SK-N-SH treated with all-trans-retinoic acid at 6 μM for 48 hours (cell line): ENCODE measurements around the gene TMEM269.

Experiments used
- ATAC-seq: fragments of 200-7000 bp; cut with Tn5 transposase; 3 replicates; pipeline ENCODE4 v1.9.1; 2020; ENCODE audit warnings: mild to moderate bottlenecking, moderate library complexity
- ARNTL ChIP-seq: fragments of 450-650 bp; formaldehyde crosslinking; IDR thresholded peaks from 2 replicates; pipeline ENCODE4 v1.5.0; 2020; ENCODE audit warnings: low read depth, mild to moderate bottlenecking, moderate library complexity, borderline replicate concordance
- BACH2 ChIP-seq: fragments of 250-450 bp; sonication (Bioruptor Pico); IDR thresholded peaks from 2 replicates; pipeline ENCODE4 v1.9.0; 2021; ENCODE audit warnings: mild to moderate bottlenecking, borderline replicate concordance
- CREB5 ChIP-seq: fragments of 250-450 bp; sonication (Bioruptor Pico); IDR thresholded peaks from 2 replicates; pipeline ENCODE4 v1.5.1; 2020; ENCODE audit warnings: low read depth, mild to moderate bottlenecking, moderate library complexity
- CSDC2 ChIP-seq: fragments of 250-450 bp; sonication (Bioruptor Pico); IDR thresholded peaks from 2 replicates; pipeline ENCODE4 v1.5.0; 2020; ENCODE audit warnings: mild to moderate bottlenecking, moderate library complexity
- ESRRG ChIP-seq: fragments of 250-450 bp; sonication (Bioruptor Pico); IDR thresholded peaks from 2 replicates; pipeline ENCODE4 v1.6.1; 2021; ENCODE audit warnings: mild to moderate bottlenecking
- GLIS3 ChIP-seq: fragments of 250-450 bp; sonication (Bioruptor Pico); IDR thresholded peaks from 2 replicates; pipeline ENCODE4 v1.5.0; 2020; ENCODE audit warnings: mild to moderate bottlenecking, moderate library complexity
- OSR1 ChIP-seq: fragments of 250-450 bp; sonication (Bioruptor Pico); IDR thresholded peaks from 2 replicates; pipeline ENCODE4 v1.8.0; 2022; ENCODE audit warnings: moderate library complexity, mild to moderate bottlenecking, inconsistent platforms
- PATZ1 ChIP-seq: fragments of 250-450 bp; sonication (Bioruptor Pico); IDR thresholded peaks from 2 replicates; pipeline ENCODE4 v1.8.0; 2020; ENCODE audit warnings: mild to moderate bottlenecking, moderate library complexity, borderline replicate concordance
- PPARA ChIP-seq: fragments of 250-450 bp; sonication (Bioruptor Pico); IDR thresholded peaks from 2 replicates; pipeline ENCODE4 v1.5.0; 2020; ENCODE audit warnings: mild to moderate bottlenecking, borderline replicate concordance
- RARB ChIP-seq: fragments of 250-450 bp; sonication (Bioruptor Pico); IDR thresholded peaks from 2 replicates; pipeline ENCODE4 v1.8.0; 2021; ENCODE audit warnings: mild to moderate bottlenecking, moderate library complexity
- SNAI2 ChIP-seq: fragments of 250-450 bp; sonication (Bioruptor Pico); IDR thresholded peaks from 2 replicates; pipeline ENCODE4 v1.5.0; 2020; ENCODE audit warnings: mild to moderate bottlenecking, moderate library complexity
- TCF4 ChIP-seq: fragments of 250-450 bp; sonication (Bioruptor Pico); IDR thresholded peaks from 2 replicates; pipeline ENCODE4 v1.8.0; 2021; ENCODE audit warnings: mild to moderate bottlenecking, moderate library complexity, borderline replicate concordance
- TOX ChIP-seq: fragments of 250-450 bp; sonication (Bioruptor Pico); IDR thresholded peaks from 2 replicates; pipeline ENCODE4 v1.8.0; 2021; ENCODE audit warnings: mild to moderate bottlenecking, moderate library complexity, borderline replicate concordance
- ZC3H10 ChIP-seq: fragments of 250-450 bp; sonication (Bioruptor Pico); IDR thresholded peaks from 2 replicates; pipeline ENCODE4 v1.5.1; 2021; ENCODE audit warnings: mild to moderate bottlenecking, moderate library complexity
- ZFP3 ChIP-seq: fragments of 250-450 bp; sonication (Bioruptor Pico); IDR thresholded peaks from 2 replicates; pipeline ENCODE4 v1.5.0; 2020; ENCODE audit warnings: mild to moderate bottlenecking, moderate library complexity
- ZNF565 ChIP-seq: fragments of 450-650 bp; formaldehyde crosslinking; conservative IDR thresholded peaks from 2 replicates; pipeline ENCODE4 v1.5.0; 2020; ENCODE audit warnings: low read depth, mild to moderate bottlenecking, moderate library complexity
- ZNF8 ChIP-seq: fragments of 450-650 bp; formaldehyde crosslinking; IDR thresholded peaks from 2 replicates; pipeline ENCODE4 v1.5.0; 2020; ENCODE audit warnings: mild to moderate bottlenecking, moderate library complexity
- TF ChIP-seq, protein P1 (sequence below): fragments of 250-450 bp; sonication (Bioruptor Pico); IDR thresholded peaks from 2 replicates; pipeline ENCODE4 v1.5.0; 2020; ENCODE audit warnings: mild to moderate bottlenecking, moderate library complexity
- TF ChIP-seq, protein P2 (sequence below): fragments of 250-450 bp; sonication (Bioruptor Pico); IDR thresholded peaks from 2 replicates; pipeline ENCODE4 v1.5.1; 2021; ENCODE audit warnings: mild to moderate bottlenecking, moderate library complexity
- TF ChIP-seq, protein P3 (sequence below): fragments of 250-450 bp; sonication (Bioruptor Pico); IDR thresholded peaks from 2 replicates; pipeline ENCODE4 v1.8.0; 2021; ENCODE audit warnings: low read depth, mild to moderate bottlenecking, moderate library complexity, borderline replicate concordance

The TMEM269 gene

GRCh38 chr1:42835422-42835821, 50.6 kb downstream of the TMEM269 start:
- TF ChIP-seq TOX = no peak
- TF ChIP-seq GLIS3 (CRISPR knock-in tag) = no peak
- TF ChIP-seq, protein P1, sequence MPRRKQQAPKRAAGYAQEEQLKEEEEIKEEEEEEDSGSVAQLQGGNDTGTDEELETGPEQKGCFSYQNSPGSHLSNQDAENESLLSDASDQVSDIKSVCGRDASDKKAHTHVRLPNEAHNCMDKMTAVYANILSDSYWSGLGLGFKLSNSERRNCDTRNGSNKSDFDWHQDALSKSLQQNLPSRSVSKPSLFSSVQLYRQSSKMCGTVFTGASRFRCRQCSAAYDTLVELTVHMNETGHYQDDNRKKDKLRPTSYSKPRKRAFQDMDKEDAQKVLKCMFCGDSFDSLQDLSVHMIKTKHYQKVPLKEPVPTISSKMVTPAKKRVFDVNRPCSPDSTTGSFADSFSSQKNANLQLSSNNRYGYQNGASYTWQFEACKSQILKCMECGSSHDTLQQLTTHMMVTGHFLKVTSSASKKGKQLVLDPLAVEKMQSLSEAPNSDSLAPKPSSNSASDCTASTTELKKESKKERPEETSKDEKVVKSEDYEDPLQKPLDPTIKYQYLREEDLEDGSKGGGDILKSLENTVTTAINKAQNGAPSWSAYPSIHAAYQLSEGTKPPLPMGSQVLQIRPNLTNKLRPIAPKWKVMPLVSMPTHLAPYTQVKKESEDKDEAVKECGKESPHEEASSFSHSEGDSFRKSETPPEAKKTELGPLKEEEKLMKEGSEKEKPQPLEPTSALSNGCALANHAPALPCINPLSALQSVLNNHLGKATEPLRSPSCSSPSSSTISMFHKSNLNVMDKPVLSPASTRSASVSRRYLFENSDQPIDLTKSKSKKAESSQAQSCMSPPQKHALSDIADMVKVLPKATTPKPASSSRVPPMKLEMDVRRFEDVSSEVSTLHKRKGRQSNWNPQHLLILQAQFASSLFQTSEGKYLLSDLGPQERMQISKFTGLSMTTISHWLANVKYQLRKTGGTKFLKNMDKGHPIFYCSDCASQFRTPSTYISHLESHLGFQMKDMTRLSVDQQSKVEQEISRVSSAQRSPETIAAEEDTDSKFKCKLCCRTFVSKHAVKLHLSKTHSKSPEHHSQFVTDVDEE (CRISPR knock-in tag) = no peak
- no peak for TF ChIP-seq CREB5 (CRISPR knock-in tag)
- TF ChIP-seq ZFP3 (CRISPR knock-in tag) = no peak
- no peak for TF ChIP-seq ZNF8 (CRISPR knock-in tag)
- no peak for TF ChIP-seq BACH2 (CRISPR knock-in tag)
- no peak for TF ChIP-seq ZNF565 (CRISPR knock-in tag)
- no peak for TF ChIP-seq ESRRG (CRISPR knock-in tag)
- TF ChIP-seq, protein P2, sequence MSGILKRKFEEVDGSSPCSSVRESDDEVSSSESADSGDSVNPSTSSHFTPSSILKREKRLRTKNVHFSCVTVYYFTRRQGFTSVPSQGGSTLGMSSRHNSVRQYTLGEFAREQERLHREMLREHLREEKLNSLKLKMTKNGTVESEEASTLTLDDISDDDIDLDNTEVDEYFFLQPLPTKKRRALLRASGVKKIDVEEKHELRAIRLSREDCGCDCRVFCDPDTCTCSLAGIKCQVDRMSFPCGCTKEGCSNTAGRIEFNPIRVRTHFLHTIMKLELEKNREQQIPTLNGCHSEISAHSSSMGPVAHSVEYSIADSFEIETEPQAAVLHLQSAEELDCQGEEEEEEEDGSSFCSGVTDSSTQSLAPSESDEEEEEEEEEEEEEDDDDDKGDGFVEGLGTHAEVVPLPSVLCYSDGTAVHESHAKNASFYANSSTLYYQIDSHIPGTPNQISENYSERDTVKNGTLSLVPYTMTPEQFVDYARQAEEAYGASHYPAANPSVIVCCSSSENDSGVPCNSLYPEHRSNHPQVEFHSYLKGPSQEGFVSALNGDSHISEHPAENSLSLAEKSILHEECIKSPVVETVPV = no peak
- no peak for TF ChIP-seq TCF4
- TF ChIP-seq ARNTL (CRISPR knock-in tag) = no peak
- TF ChIP-seq, protein P3, sequence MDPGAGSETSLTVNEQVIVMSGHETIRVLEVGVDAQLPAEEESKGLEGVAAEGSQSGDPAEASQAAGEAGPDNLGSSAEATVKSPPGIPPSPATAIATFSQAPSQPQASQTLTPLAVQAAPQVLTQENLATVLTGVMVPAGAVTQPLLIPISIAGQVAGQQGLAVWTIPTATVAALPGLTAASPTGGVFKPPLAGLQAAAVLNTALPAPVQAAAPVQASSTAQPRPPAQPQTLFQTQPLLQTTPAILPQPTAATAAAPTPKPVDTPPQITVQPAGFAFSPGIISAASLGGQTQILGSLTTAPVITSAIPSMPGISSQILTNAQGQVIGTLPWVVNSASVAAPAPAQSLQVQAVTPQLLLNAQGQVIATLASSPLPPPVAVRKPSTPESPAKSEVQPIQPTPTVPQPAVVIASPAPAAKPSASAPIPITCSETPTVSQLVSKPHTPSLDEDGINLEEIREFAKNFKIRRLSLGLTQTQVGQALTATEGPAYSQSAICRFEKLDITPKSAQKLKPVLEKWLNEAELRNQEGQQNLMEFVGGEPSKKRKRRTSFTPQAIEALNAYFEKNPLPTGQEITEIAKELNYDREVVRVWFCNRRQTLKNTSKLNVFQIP (CRISPR knock-in tag) = no peak
- no peak for ATAC-seq

DNA sequence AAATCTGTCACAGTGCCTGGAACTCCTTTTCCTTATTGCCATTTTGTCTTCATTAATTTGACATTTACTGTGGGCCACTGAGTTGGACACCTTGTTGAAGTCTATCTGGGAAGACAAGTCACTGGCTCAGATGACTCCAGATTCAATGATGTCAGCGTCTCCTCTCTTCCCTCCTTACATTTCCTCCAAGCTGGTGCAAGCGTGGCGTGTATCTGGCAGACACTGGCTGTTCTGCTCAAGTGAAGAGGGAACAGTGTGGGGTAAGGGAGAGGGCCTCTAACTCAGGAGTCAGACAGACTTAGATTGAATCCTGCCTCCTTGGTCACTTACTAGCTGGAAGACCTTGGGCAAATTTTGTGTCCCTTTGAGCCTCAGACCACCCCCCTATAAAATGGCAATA, 52.9 kb downstream of the TMEM269 start:
- TF ChIP-seq ZFP3 (CRISPR knock-in tag) = no peak
- TF ChIP-seq RARB (CRISPR knock-in tag) = no peak
- no peak for TF ChIP-seq ZC3H10 (CRISPR knock-in tag)

DNA sequence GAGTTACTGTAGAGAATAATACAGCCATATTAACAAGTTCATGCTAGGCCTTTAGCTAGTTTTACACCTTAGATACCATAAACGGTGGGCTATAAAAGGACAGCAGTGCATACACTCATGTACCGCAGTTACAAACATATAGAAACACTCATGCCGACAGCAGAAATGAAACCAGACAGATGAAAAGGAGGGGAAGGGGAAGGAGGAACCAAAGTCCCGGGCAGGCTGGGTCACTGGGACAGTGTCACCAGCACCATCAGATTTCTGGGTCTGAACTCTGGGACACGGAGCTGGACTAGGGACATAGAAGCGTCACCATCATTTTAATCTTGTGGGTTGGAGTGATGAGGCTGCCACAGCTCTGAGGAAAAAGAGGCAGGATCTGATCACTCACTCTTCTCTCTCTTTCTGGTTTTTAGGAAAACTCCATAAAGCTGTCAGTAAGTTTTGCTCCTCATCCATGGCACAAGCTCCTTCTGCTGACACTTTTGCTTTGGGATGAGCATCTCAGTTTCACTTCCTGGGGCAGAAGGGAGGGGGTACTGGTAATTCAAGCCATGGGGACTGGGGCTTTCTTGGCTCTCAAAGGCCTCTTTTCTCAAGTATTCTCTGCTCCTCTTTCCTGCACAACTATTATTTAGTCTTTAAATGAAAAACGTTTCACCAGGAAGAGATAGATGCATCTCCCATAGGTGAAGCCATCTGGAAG, 53.8 kb downstream of the TMEM269 start:
- no peak for ATAC-seq
- TF ChIP-seq ZC3H10 (CRISPR knock-in tag) (no peak), ARNTL (CRISPR knock-in tag) (no peak), ZNF8 (CRISPR knock-in tag) (no peak), PATZ1 (CRISPR knock-in tag) (no peak), RARB (CRISPR knock-in tag) (no peak), OSR1 (CRISPR knock-in tag) (no peak), CREB5 (CRISPR knock-in tag) (no peak), TOX (no peak), GLIS3 (CRISPR knock-in tag) (no peak), PPARA (CRISPR knock-in tag) (no peak), SNAI2 (no peak), ZFP3 (CRISPR knock-in tag) (no peak), ZNF565 (CRISPR knock-in tag) (no peak), CSDC2 (CRISPR knock-in tag) (no peak), TCF4 (no peak), ESRRG (CRISPR knock-in tag) (no peak), BACH2 (CRISPR knock-in tag) (no peak)
- TF ChIP-seq, protein P3 (CRISPR knock-in tag) = no peak
- TF ChIP-seq, protein P1 (CRISPR knock-in tag) = no peak

More for the DNA sequence above, 52.9 kb downstream of the TMEM269 start:
- ATAC-seq = no peak
